ENCODE measurements around the gene SPATA6.
"Not testable (repeated sequence)": the region's sequence is repeated elsewhere in the genome, so short reads cannot be mapped to it uniquely, and the experiment has no call there.

SPATA6 gene

GRCh38 chr1:48435312-48436002 is 36.5 kb downstream of the SPATA6 start:
- not testable (repeated sequence) for H3K27me3 Mint-ChIP-seq; DNase-seq; H3K4me3 Mint-ChIP-seq; H3K4me1 Mint-ChIP-seq (ENCODE audit: low read depth); H3K27ac Mint-ChIP-seq; H3K9me3 Mint-ChIP-seq; H3K36me3 Mint-ChIP-seq (ENCODE audit: low read depth)

GRCh38 chr1:48430832-48431231 is 41.2 kb downstream of the SPATA6 start:
- no peak for DNase-seq
- H3K9me3 Mint-ChIP-seq = no peaks in the 10 kb centered on the region
- no peak overlapping the region for H3K4me3 Mint-ChIP-seq
- H3K27ac Mint-ChIP-seq = no peak overlapping the region
- no peaks in the 10 kb centered on the region for H3K4me1 Mint-ChIP-seq (ENCODE audit: low read depth)
- H3K27me3 Mint-ChIP-seq = no peaks in the 10 kb centered on the region
- no peaks in the 10 kb centered on the region for H3K36me3 Mint-ChIP-seq (ENCODE audit: low read depth)

- H3K36me3 Mint-ChIP-seq (ENCODE audit: low read depth) = no peaks in the 10 kb centered on the region
- H3K9me3 Mint-ChIP-seq = no peaks in the 10 kb centered on the region
- H3K4me3 Mint-ChIP-seq = no peak overlapping the region
- DNase-seq = no peak
- no peak overlapping the region for H3K27ac Mint-ChIP-seq
- no peaks in the 10 kb centered on the region for H3K4me1 Mint-ChIP-seq (ENCODE audit: low read depth)
- no peaks in the 10 kb centered on the region for H3K27me3 Mint-ChIP-seq
Measured at GRCh38 chr1:48422009-48422408, 50.0 kb downstream of the SPATA6 start.

GRCh38 chr1:48418742-48419141 is 53.3 kb downstream of the SPATA6 start:
- DNase-seq = no peak
- Mint-ChIP-seq H3K4me3 (no peak overlapping the region), H3K4me1 (ENCODE audit: low read depth) (no peaks in the 10 kb centered on the region), H3K36me3 (ENCODE audit: low read depth) (no peaks in the 10 kb centered on the region), H3K27ac (no peak overlapping the region), H3K9me3 (no peaks in the 10 kb centered on the region), H3K27me3 (no peaks in the 10 kb centered on the region)

GRCh38 chr1:48415050-48415449 is 57.0 kb downstream of the SPATA6 start:
- no peaks in the 10 kb centered on the region for H3K27me3 Mint-ChIP-seq
- no peak overlapping the region for H3K27ac Mint-ChIP-seq
- no peaks in the 10 kb centered on the region for H3K36me3 Mint-ChIP-seq (ENCODE audit: low read depth)
- no peak overlapping the region for H3K4me3 Mint-ChIP-seq
- DNase-seq = no peak
- H3K4me1 Mint-ChIP-seq (ENCODE audit: low read depth) = no peaks in the 10 kb centered on the region
- H3K9me3 Mint-ChIP-seq = no peaks in the 10 kb centered on the region

- no peak overlapping the region for H3K27ac Mint-ChIP-seq
- no peaks in the 10 kb centered on the region for H3K27me3 Mint-ChIP-seq
- no peak for DNase-seq
- no peaks in the 10 kb centered on the region for H3K9me3 Mint-ChIP-seq
- no peaks in the 10 kb centered on the region for H3K36me3 Mint-ChIP-seq (ENCODE audit: low read depth)
- H3K4me1 Mint-ChIP-seq (ENCODE audit: low read depth) = no peaks in the 10 kb centered on the region
- H3K4me3 Mint-ChIP-seq = no peak overlapping the region
Measured at GRCh38 chr1:48414264-48414663, 57.7 kb downstream of the SPATA6 start.

GRCh38 chr1:48405940-48406339 is 66.1 kb downstream of the SPATA6 start:
- Mint-ChIP-seq H3K36me3 (ENCODE audit: low read depth) (no peaks in the 10 kb centered on the region), H3K4me1 (ENCODE audit: low read depth) (no peaks in the 10 kb centered on the region), H3K9me3 (no peaks in the 10 kb centered on the region), H3K27me3 (no peaks in the 10 kb centered on the region), H3K27ac (no peak overlapping the region), H3K4me3 (no peak overlapping the region)
- DNase-seq = no peak

- no peaks in the 10 kb centered on the region for H3K36me3 Mint-ChIP-seq (ENCODE audit: low read depth)
- no peak for DNase-seq
- H3K4me3 Mint-ChIP-seq = no peak overlapping the region
- no peaks in the 10 kb centered on the region for H3K9me3 Mint-ChIP-seq
- no peak overlapping the region for H3K27ac Mint-ChIP-seq
- H3K4me1 Mint-ChIP-seq (ENCODE audit: low read depth) = no peaks in the 10 kb centered on the region
- H3K27me3 Mint-ChIP-seq = no peaks in the 10 kb centered on the region
Measured at GRCh38 chr1:48405400-48405799, 66.6 kb downstream of the SPATA6 start.

- no peak overlapping the region for H3K27ac Mint-ChIP-seq
- no peaks in the 10 kb centered on the region for H3K9me3 Mint-ChIP-seq
- H3K4me3 Mint-ChIP-seq = no peak overlapping the region
- H3K4me1 Mint-ChIP-seq (ENCODE audit: low read depth) = no peaks in the 10 kb centered on the region
- no peaks in the 10 kb centered on the region for H3K36me3 Mint-ChIP-seq (ENCODE audit: low read depth)
- H3K27me3 Mint-ChIP-seq = no peaks in the 10 kb centered on the region
- no peak for DNase-seq
Measured at GRCh38 chr1:48402599-48402998, 69.4 kb downstream of the SPATA6 start.

GRCh38 chr1:48396208-48396607 is 75.8 kb downstream of the SPATA6 start:
- Mint-ChIP-seq H3K9me3 (no peaks in the 10 kb centered on the region), H3K4me1 (ENCODE audit: low read depth) (no peaks in the 10 kb centered on the region), H3K36me3 (ENCODE audit: low read depth) (no peaks in the 10 kb centered on the region), H3K27ac (no peak overlapping the region), H3K4me3 (no peak overlapping the region), H3K27me3 (no peaks in the 10 kb centered on the region)
- no peak for DNase-seq

GRCh38 chr1:48391926-48392325 is 80.1 kb downstream of the SPATA6 start:
- H3K36me3 Mint-ChIP-seq (ENCODE audit: low read depth) = no peaks in the 10 kb centered on the region
- H3K9me3 Mint-ChIP-seq = no peaks in the 10 kb centered on the region
- no peak overlapping the region for H3K27ac Mint-ChIP-seq
- no peaks in the 10 kb centered on the region for H3K27me3 Mint-ChIP-seq
- no peak for DNase-seq
- no peaks in the 10 kb centered on the region for H3K4me1 Mint-ChIP-seq (ENCODE audit: low read depth)
- no peak overlapping the region for H3K4me3 Mint-ChIP-seq

GRCh38 chr1:48387409-48387808 is 84.6 kb downstream of the SPATA6 start:
- H3K36me3 Mint-ChIP-seq (ENCODE audit: low read depth) = no peaks in the 10 kb centered on the region
- H3K27me3 Mint-ChIP-seq = no peaks in the 10 kb centered on the region
- no peak for DNase-seq
- H3K4me1 Mint-ChIP-seq (ENCODE audit: low read depth) = no peaks in the 10 kb centered on the region
- H3K9me3 Mint-ChIP-seq = no peaks in the 10 kb centered on the region
- no peak overlapping the region for H3K4me3 Mint-ChIP-seq
- no peak overlapping the region for H3K27ac Mint-ChIP-seq

GRCh38 chr1:48374785-48375184 is 97.2 kb downstream of the SPATA6 start:
- peaks cover 17% of the 10 kb centered on the region for H3K36me3 Mint-ChIP-seq (ENCODE audit: low read depth)
- DNase-seq = no peak
- no peaks in the 10 kb centered on the region for H3K4me1 Mint-ChIP-seq (ENCODE audit: low read depth)
- H3K27me3 Mint-ChIP-seq = no peaks in the 10 kb centered on the region
- H3K9me3 Mint-ChIP-seq = peaks cover 20% of the 10 kb centered on the region
- no peak overlapping the region for H3K4me3 Mint-ChIP-seq
- no peak overlapping the region for H3K27ac Mint-ChIP-seq

- peaks cover 23% of the 10 kb centered on the region for H3K9me3 Mint-ChIP-seq
- H3K4me1 Mint-ChIP-seq (ENCODE audit: low read depth) = no peaks in the 10 kb centered on the region
- peaks cover 11% of the 10 kb centered on the region for H3K36me3 Mint-ChIP-seq (ENCODE audit: low read depth)
- H3K27ac Mint-ChIP-seq = no peak overlapping the region
- no peak overlapping the region for H3K4me3 Mint-ChIP-seq
- DNase-seq = no peak
- H3K27me3 Mint-ChIP-seq = no peaks in the 10 kb centered on the region
Measured at GRCh38 chr1:48371598-48371997, 100.4 kb downstream of the SPATA6 start.

- Mint-ChIP-seq H3K36me3 (ENCODE audit: low read depth) (no peaks in the 10 kb centered on the region), H3K27me3 (no peaks in the 10 kb centered on the region), H3K27ac (no peak overlapping the region)
Measured at GRCh38 chr1:48362901-48363300, 109.1 kb downstream of the SPATA6 start.

GRCh38 chr1:48356901-48357300 is 115.1 kb downstream of the SPATA6 start:
- no peaks in the 10 kb centered on the region for H3K27me3 Mint-ChIP-seq
- DNase-seq = no peak
- no peak overlapping the region for H3K4me3 Mint-ChIP-seq

More at GRCh38 chr1:48362901-48363300, 109.1 kb downstream of the SPATA6 start:
- H3K4me3 Mint-ChIP-seq = no peak overlapping the region
- no peaks in the 10 kb centered on the region for H3K4me1 Mint-ChIP-seq (ENCODE audit: low read depth)
- DNase-seq = no peak
- peaks cover 7% of the 10 kb centered on the region for H3K9me3 Mint-ChIP-seq

More at GRCh38 chr1:48356901-48357300, 115.1 kb downstream of the SPATA6 start:
- Mint-ChIP-seq H3K36me3 (ENCODE audit: low read depth) (no peaks in the 10 kb centered on the region), H3K27ac (no peak overlapping the region), H3K9me3 (no peaks in the 10 kb centered on the region), H3K4me1 (ENCODE audit: low read depth) (no peaks in the 10 kb centered on the region)
